NCI-H82 treated with DMSO at 0.1 percent for 48 hours (cell line): Measurements from ENCODE around the gene ELK3.
A peak's percentile ranks its signal among the peaks of the same experiment; 100 is the strongest.

Source experiments
- DNase-seq: peaks from one replicate; lab custom pipeline; 2025; ENCODE audit not compliant: unreplicated experiment; lab: John Stamatoyannopoulos, UW

ELK3 gene

DNA sequence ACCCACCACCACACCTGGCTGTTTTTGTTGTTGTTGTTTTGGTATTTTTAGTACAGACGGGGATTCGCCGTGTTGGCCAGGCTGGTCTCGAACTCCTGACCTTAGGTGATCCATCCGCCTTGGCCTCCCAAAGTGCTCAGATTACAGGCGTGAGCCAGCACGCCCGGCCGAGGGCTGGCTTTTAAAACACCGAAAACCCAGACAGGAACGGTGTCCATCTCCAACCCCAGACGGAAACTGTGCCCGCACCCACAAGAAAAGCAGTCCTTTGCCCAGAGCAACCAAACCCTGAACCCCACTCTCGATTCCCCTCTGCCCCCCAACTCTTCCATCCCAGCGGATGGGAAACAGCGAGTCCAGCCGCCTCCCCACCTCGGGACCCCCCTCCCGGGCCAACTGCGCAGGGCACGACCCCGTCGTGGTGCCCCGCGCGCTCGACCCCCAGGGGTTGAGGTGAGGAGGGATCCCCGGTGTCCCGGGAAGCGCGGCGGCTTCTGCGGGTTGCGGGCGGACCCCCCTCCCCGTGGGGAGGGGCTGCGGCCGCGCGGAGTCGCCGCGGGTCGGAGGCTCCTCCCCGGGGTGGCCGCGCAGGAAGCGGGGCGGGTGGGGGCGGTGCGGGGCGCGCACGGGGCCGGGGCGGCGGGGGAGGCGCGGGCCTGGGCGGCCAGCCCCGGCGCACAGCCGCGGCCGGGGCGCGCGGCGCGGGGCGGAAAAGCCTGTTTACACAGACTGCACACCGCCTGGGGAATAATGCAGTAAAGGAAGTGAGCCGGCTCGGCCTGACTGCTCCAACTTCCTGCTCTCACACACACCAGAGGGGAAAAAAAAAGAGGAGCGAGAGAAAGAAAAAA, at the start of gene ELK3:
Gene ELK3, plus strand, starts transcription at position 651 of the 851 bp plus-strand sequence.
- no peak for DNase-seq

DNA sequence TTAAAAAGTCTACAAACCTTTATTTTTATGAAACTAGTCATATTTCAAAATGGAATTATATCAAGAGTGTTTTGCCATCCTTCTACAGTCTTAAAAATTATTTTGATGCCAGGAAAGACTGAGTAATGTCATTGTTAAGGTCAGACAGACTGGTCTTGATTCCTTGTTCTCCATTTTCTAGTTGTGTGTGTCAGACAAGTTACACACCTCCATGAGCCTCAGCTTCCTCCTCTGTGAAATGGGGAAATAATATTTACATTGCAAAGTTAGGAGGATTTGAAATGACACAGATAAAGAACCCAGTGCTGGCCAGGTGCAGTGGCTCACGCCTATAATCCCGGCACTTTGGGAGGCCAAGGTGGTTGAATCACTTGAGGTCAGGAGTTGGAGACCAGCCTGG, 47.4 kb upstream of the ELK3 start:
- no peak for DNase-seq

DNA sequence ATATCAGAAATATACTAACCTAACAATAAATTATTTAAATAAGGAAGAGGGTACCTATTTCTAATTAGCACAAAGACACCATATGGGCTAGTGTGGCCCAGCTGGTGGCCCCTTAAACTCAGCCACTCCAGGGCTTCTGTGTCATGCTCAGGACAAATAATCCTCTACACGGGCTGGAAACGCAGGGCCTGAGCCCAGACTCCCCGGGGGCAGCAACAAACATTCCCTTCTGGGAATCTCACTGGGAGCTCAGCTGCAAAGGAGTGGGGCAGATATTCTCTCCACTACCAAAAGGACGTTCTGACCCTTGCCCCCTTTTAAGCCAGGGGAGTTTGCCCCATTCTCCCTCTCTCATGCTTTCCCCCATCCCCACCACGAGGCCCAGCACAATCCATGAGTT, 43.7 kb upstream of the ELK3 start:
- DNase-seq, result peak; percentile 45

DNA sequence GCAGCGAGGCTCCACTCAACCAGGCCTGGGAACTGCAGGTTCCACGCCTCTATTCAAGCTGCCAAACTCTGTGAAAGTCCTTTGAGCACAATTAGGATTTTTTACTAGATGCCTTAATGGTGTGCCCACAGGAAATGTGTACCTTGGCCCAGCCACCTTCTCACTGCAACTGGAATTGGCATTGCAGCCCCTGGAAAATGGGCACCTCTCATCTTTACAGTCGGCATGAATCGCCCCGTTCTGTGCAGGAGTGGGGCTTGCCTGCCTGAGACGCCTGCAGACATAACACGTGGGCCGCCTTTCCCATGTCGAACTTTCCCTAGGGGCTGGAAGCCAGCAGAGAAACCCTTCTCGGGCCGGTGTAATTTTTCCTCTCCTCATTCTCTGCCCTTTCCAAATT, 42.0 kb upstream of the ELK3 start:
- DNase-seq, result no peak

DNA sequence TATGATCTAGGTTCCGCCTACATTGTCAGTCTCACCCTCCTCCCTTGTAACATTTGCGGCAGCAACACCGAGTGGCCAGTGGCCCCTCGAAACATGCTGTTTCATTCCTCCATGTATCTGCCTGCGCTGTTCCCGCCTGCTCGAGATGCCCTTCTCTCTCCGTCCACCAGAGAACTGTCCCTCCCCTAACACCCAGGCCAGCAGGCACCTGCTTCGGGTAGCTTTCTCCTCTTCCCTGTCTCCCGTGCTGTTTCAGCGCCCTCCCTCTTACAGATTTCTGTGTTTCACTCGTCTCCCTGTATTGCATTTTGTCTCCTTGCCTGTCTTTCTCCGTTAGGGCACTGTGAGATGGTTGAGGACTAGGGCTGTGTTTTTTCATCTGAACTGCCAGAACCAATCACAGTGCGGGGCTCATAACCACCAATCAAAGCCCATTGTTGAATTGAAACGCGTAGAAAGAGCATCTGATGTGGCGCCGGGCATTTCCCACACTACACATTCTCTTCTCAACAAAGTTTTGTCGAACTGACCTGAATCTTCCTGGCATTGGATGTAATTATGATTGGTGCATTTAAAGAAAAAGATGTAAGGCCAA, 40.9 kb upstream of the ELK3 start:
- DNase-seq, result no peak

DNA sequence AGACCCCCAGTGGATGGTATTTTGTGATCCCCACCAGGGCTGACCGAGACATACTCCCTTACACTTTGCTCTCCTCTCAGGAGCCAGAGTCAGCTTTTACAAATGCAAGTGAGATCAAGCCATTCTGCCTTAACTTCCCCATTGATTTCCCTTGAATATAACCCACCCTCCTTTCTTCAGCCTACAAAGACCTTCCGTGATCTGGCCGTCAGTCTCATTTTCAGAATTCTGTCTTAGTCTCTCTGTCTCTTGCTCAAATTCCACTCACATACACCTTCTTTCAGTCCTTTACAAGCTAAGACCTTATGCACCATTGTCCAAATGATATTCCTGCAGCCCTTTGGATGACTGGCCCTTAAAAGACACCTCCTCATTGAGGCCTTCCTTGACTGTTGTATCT, 39.0 kb upstream of the ELK3 start:
- no peak for DNase-seq

DNA sequence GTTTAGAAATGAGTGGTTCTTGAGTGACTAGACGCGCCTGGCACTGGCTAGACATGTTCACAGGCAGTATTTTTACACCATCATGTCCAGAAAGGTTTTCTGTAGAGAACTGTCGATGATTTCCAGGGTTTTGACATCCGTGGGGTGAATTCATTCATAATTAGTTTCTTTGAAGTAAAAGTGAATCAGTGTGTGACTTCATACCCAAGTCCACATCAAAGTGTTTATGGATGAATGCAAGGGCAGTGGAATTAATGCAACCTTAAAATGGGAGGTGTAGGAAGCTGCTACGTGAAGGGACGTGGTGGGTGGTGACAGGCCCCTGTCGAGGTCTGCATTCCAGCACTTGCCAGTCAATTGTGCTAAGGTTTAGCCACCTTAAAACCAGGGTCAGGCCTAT, 38.4 kb upstream of the ELK3 start:
- no peak for DNase-seq

DNA sequence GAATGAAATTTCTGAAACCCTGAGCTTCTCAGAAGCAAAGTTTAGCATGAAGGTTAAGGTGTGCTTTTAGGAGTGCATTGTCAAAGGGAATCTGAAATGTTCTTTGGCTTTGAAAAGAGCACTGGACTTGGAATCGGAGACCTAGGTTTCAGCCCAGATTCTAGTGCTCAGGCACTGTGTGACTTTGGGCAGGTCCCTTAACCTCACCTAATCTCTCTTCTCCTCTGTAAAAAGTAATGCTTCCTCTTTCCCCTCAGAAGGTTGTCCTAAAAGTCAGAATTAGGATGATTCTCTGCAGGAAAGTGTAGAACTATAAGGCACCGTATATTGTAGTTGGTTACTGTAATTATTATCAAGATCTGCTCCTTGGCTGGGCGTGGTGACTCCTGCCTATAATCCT, 38.0 kb upstream of the ELK3 start:
- DNase-seq, result no peak

DNA sequence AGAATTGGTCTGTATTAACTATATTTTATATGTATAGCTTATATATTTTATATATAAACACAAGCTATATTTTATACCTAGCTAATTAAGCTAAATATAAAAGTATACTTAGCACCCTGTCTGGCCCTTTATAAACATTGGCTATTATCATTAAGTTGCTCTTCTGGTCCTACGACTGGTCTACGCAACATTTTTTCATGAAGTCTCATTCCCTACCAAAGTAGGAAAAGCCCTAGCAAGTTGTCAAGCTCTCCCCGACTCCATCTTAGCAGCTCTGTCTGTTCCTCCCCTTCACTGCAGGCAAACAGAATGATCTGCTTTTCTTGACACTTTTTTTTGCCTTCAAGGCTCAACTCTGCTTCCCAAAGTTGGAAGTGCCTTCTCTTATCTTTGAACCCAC, 36.7 kb upstream of the ELK3 start:
- DNase-seq, result no peak

DNA sequence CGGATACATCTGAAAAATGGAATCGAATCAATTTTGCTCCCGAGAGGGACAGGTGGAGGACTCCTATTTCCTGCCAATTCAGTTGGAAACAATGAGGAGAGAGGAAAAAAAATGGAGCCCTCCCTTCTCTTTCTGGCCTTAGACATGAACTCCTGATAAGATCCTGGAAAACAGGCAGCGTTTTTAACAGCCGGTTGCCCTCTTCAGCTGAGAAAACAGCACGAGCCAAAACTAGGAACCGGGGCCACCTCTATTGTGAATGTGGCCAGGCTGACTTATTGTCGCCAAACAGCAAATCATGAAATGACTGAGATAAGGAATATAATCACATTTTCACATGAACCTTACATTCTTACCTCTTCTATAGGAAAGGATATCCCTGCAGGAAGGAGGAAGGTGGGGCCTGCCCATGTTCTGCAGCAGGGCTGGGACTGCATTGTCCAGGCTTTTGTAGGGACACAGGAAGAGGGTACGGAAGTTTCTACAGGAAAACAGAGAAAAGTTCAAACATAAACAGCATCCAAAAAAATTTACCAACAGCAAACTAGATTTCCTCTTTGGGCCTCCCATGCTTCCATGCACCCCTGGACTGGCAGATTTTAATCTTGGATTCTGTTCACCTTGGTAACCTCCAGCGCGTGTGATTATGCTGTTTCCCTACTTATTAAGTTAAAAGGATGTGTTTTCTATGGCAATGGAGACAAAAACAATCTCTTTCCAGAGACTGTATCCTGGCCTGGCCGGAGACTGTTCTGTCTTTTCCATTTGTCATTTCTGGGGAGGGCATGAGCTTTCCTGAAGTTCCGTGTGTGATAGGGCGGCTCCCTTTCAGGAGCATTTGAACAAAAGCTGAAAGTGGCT, 29.0 kb upstream of the ELK3 start:
- no peak for DNase-seq

DNA sequence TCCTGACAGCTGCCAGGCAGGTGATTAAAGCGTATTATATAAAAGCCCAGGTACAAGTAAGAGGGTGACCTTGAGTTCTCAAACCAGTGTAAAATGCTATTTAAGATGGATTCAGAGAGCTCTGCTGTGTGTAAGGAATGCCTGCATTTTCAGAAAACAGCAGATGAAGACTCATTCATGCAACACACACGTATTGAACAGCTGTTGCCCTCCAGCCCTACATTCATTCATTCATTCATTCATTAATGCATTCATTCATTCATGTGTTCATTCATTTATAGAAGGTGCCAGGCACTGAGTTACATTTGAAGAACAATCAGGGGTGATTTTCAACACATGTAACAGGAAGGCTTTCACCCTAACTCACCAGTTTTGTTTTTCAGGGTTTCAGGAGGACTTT, 27.4 kb upstream of the ELK3 start:
- DNase-seq, result no peak

DNA sequence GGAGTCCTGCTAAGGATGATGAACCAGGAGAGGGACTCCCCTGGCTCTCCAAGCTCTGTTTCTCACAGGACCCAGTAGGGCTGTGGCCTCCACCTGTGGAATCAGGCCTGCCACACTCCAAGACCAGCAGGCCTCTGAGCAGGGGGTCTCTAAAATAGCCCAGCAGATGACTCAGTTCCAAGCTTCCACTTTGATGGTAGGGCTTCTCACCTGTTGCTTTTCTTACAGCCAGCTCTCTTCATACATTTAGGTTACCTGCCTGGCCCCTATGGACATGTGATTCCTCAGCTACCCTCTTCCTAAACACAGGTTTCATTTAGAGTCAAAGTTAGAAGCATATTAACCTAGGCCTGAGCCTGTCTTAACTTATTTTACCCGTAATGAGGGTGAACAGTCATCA, 26.7 kb upstream of the ELK3 start:
- DNase-seq, result no peak

DNA sequence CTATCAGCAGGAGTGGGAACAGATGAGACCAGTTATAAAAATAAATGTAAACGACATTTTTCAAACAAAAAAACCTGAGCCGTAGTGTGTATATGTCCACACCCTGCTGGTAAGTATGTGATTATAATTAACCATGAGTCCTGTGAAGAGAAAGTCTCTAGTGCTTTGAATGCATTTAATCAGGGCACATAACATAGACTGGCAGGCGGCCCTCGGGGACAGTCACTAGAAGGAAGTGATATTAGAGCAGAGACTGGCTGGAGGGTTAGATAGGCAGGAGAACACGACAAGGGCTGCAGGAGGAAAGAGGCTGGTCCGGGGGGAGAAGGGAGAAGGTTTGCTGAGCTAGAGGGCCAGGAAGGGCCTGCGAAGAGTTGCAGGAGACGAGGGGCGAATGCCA, 23.8 kb upstream of the ELK3 start:
- DNase-seq, result no peak

DNA sequence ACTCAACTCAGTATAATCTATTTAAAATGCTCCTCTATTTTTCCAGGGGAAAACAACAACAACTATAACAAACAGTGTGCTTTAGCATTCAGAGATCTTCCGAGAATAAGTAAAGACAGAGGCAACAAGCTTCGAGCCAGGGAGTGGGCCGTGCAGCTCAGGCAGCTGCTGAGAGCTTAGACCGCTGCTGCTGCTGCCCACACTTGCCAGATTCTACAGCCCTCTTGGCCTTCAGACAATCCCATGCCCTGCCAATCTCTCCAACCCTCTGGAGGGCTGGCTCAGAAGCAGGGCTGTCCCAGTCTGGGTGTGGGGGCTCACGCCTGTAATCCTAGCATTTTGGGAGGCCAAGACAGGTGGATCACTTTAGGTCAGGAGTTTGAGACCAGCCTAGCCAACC, 23.4 kb upstream of the ELK3 start:
- no peak for DNase-seq

DNA sequence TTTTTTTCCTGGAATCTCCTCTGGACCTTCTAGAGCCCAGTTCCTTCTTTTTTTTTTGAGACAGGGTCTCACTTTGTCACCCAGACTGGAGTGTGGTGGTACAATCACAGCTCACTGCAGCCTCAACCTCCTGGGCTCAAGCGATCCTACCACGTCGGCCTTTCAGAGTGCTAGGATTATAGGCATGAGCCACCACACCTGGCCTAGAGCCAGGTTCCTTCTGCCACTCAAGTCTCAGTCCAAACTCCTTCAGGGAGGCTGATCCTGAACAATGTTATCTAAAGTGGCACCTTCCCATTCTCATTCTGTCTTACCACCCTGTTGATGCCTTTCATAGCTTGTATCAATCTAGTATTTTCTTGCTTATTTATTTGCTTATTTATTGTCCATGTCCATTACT, 22.3 kb upstream of the ELK3 start:
- no peak for DNase-seq

DNA sequence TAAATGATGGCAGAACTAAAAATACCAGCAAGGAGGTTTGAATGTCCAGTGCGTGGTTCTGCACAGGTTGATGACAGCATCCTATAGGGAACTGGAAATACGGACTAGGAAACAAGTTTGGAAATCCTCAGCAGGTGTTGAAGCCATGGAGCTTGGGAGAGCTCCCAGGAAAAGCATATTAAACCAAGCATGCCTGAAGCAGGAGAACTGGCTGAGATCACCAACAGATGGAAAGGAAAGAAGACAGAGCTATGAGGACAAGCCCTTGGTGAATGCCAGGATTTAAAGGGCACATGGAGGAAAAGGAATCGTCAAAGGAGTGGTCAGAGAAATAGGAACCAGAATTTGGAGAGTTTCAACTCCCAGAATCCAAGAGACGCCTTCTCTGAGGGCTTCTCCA, 21.2 kb upstream of the ELK3 start:
- no peak for DNase-seq

DNA sequence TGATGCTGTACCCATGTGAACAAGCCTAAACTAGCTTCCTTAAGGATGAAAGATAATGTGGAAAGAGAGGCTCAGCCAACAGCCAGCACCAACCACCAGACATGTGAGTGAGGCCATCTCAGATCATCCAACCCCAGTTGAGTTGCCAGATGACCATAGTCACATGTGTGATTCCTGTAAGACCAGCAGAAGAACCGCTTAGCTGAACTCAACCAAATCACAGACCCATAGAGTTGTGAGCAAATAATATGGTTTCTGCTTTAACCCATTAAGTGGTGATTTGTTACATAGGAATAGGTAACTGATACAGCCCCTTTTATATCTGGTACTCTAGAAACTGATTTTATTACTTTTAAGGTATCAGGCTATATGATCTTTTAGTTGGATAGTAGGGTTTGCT, 17.6 kb upstream of the ELK3 start:
- no peak for DNase-seq

DNA sequence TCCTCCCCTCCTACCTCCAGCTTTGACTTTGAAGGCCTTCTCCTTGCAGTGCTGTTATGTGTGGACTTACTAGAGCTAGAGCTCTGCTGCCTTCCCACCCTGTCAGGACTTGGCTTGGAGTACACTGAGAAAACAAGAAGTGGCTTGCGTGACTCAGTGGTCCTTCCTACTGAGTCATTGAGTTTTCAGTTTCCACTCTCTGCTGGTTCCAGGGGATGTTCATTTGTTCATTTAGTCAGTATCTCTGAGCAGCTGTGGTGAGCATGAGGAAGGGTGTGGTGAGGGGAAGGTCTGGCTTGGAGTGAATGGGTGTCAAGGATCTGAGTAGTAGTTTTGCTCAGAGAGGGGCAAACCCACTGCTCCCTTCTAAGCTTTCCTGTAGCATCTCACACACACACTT, 17.2 kb upstream of the ELK3 start:
- no peak for DNase-seq

DNA sequence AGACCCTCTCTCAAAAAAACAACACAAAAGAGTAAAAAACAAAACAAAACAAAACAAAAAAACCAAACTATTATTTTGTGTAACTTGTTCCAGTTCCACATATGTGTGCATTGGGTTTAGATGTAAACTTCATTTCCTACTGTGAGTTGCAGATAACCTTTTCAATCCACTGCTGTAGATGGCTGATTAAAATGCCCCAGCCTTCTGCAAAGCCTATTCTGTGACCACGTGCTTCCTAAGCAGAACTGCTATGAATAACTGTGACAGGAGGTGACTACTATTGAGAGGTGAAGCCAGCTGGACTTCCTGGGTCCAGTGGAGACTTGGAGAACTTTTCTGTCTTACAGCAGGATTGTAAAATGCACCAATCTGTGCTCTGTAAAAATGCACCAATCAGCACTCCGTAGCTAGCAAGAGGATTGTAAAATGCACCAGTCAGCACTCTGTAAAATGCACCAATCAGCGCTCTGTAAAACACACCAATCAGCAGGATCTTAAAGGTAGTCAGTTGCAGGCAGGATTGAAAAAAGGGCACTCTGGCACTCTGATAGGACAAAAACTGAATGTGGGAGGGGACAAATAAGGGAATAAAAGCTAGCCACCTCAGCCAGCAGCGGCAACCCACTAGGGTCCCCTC, 10.3 kb upstream of the ELK3 start:
- no peak for DNase-seq

DNA sequence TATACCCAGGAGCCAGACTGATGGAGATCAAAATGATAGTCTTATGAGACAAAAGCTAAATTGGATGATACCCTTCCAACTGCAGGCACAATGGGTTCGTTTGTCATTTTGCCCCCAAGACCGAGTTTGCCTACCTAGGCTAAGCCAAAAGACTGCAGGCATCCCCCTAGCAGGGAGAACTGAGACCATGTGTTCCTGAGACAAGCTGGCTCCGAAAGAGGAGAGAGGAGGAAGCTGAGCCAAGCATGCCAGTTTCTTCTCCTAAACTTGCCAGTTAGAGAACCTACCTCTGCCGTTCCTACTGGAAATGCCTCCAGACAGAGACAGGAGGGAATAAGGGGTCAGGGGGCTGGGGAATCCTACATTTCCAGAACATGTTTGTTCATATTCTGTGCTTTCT, 8.3 kb upstream of the ELK3 start:
- DNase-seq, result no peak

DNA sequence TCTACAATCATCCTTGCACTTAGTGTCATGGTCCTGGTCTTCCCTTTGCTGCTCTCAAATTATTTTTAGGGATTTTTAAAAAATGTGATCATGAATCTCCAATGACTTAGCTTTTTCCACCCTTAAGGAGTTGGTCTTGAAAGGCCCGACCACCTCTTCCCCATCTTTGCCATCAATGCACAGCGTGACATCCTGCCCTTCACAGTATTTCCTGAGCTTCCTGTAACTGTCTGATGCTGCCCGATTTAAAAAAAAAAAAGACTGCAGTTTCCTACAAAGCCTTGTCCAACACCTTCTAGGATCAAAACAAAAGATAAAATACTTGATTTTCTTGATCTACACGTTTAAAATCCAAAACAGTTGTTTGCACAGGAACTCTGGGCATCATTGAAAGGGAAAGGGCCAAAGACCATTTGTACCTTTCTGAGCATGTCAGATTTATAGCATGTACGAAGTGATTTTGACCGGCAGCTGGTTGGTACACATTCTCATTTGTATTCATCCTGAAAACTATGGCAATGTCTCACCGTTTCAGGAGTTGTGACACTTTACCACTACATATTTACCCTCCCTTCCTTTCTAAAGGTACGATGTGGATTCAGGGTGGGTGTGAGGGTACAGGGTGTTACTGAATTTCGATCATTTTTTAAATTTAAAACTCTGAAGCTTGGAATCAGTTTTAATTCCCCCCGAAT, 7.4 kb upstream of the ELK3 start:
- DNase-seq, result no peak
